CD14-positive monocyte (primary cell): ENCODE results near the gene CYP46A1. TPM values are rescaled to one million over a fixed set of nuclear protein-coding genes. Genes with fewer than 3 reads are reported as not detected.

ENCODE experiments used
- DNase-seq, 3 donors: peaks; one replicate each; pipeline ENCODE4 v3.0.0-alpha.2; 2011 to 2022
- H2AFZ ChIP-seq: 2 replicates; pipeline ENCODE4 v1.6.0; 2012; ENCODE audit warnings: mild to moderate bottlenecking, low read depth, low read length, inconsistent platforms; ENCODE audit not compliant: insufficient read depth, poor library complexity, severe bottlenecking
- H3K27ac ChIP-seq, 2 donors: 1 replicate in 1 of 2; 2 replicates in 1 of 2; pipeline ENCODE4 v1.5.1; 2012 to 2013; ENCODE audit warnings: low read length in 2 of 2, control low read depth in 1 of 2, inconsistent platforms in 1 of 2, low read depth in 1 of 2, mild to moderate bottlenecking in 1 of 2
- H3K27me3 ChIP-seq, 2 donors: one replicate each; pipeline versions ENCODE4 v1.6.0 to v1.6.1; 2011 to 2013; ENCODE audit warnings: low read length in 2 of 2; ENCODE audit not compliant: control insufficient read depth in 2 of 2, insufficient read depth in 2 of 2
- H3K36me3 ChIP-seq, 2 donors: replicated peaks in 1 of 2; 1 replicate in 1 of 2; 2 replicates in 1 of 2; pipeline versions ENCODE4 v1.5.1 to v1.6.1; 2012 to 2013; ENCODE audit warnings: low read length in 2 of 2, control low read depth in 1 of 2, inconsistent platforms in 1 of 2, mild to moderate bottlenecking in 1 of 2; ENCODE audit not compliant: insufficient read depth in 2 of 2, control insufficient read depth in 1 of 2
- H3K4me1 ChIP-seq, 2 donors: 1 replicate in 1 of 2; 2 replicates in 1 of 2; pipeline versions ENCODE4 v1.5.1 to v1.6.1; 2012 to 2013; ENCODE audit warnings: low read length in 2 of 2, control low read depth in 1 of 2, inconsistent platforms in 1 of 2, mild to moderate bottlenecking in 1 of 2, moderate library complexity in 1 of 2; ENCODE audit not compliant: insufficient read depth in 2 of 2, control insufficient read depth in 1 of 2
- H3K4me2 ChIP-seq: replicated peaks from 2 replicates; pipeline ENCODE3; 2012; ENCODE audit warnings: low read length, moderate library complexity, mild to moderate bottlenecking; ENCODE audit not compliant: poor library complexity, severe bottlenecking; ENCODE audit errors: extremely low read depth
- H3K4me3 ChIP-seq, 3 experiments: fragments of 200-600 bp in 1 of 3; sonication (generic) in 1 of 3; replicated peaks in 1 of 3; 1 replicate in 2 of 3; 2 replicates in 1 of 3; pipeline ENCODE4 v1.5.1; 2011 to 2013; ENCODE audit warnings: low read length in 3 of 3, mild to moderate bottlenecking in 3 of 3, control low read depth in 2 of 3, low read depth in 2 of 3, inconsistent platforms in 1 of 3, moderate library complexity in 1 of 3
- H3K79me2 ChIP-seq: 2 replicates; pipeline ENCODE4 v1.6.0; 2012; ENCODE audit warnings: mild to moderate bottlenecking, control low read depth, inconsistent platforms, low read length, moderate library complexity; ENCODE audit not compliant: insufficient read depth
- H3K9ac ChIP-seq: 2 replicates; pipeline ENCODE4 v1.6.0; 2017; ENCODE audit warnings: low read length, mild to moderate bottlenecking; ENCODE audit not compliant: insufficient read depth, poor library complexity, severe bottlenecking
- H3K9me3 ChIP-seq, 2 donors: replicated peaks in 1 of 2; 1 replicate in 1 of 2; 2 replicates in 1 of 2; pipeline versions ENCODE4 v1.5.1 to v1.6.1; 2012 to 2013; ENCODE audit warnings: low read length in 2 of 2, control low read depth in 1 of 2; ENCODE audit not compliant: control insufficient read depth in 1 of 2, insufficient read depth in 1 of 2
- H4K20me1 ChIP-seq: 2 replicates; pipeline ENCODE4 v1.6.0; 2012; ENCODE audit warnings: mild to moderate bottlenecking, low read length, control low read depth, moderate library complexity; ENCODE audit not compliant: insufficient read depth
- H3K27ac Mint-ChIP-seq, 7 donors: one replicate each; pipeline ENCODE4 v1.8.0; 2020; ENCODE audit warnings: mild to moderate bottlenecking in 7 of 7, mixed read lengths in 7 of 7, moderate library complexity in 6 of 7, inconsistent platforms in 2 of 7
- H3K27me3 Mint-ChIP-seq, 3 donors: one replicate each; pipeline ENCODE4 v1.8.0; 2021 to 2022; ENCODE audit warnings: low read depth in 3 of 3, mild to moderate bottlenecking in 3 of 3, mixed read lengths in 3 of 3, moderate library complexity in 3 of 3, inconsistent platforms in 1 of 3
- H3K36me3 Mint-ChIP-seq, 2 donors: one replicate each; pipeline ENCODE4 v1.8.0; 2020; ENCODE audit warnings: mixed read lengths in 2 of 2, inconsistent platforms in 1 of 2, mild to moderate bottlenecking in 1 of 2
- H3K4me1 Mint-ChIP-seq: one replicate; pipeline ENCODE4 v1.8.0; 2020; ENCODE audit warnings: mild to moderate bottlenecking, mixed read lengths
- H3K4me3 Mint-ChIP-seq, 2 donors: one replicate each; pipeline ENCODE4 v1.8.0; 2020; ENCODE audit warnings: mild to moderate bottlenecking in 2 of 2, mixed read lengths in 2 of 2, moderate library complexity in 1 of 2
- H3K9me3 Mint-ChIP-seq, 7 donors: one replicate each; pipeline ENCODE4 v1.8.0; 2020 to 2022; ENCODE audit warnings: mixed read lengths in 7 of 7, mild to moderate bottlenecking in 6 of 7, moderate library complexity in 6 of 7, inconsistent platforms in 2 of 7
- WGBS: methylation state at CpG from one replicate; pipeline ENCODE4 v1.1.5; 2013; ENCODE audit warnings: missing lambda C conversion rate; ENCODE audit not compliant: insufficient coverage; 5-methylcytosine and 5-hydroxymethylcytosine counted together
- intact Hi-C, 2 donors: fragments of 100-400 bp; cut with micrococcal nuclease; formaldehyde crosslinking; loops; one replicate each; pipeline versions ENCODE4 v1.15.0 to v1.15.1; 2023
- polyA plus RNA-seq, 3 donors: library from polyadenylated mRNA; depleted of rRNA in 1 of 3; unstranded in 2 of 3; stranded (reverse) in 1 of 3; fragments of 300-500 nt in 2 of 3; fragments of >200 nt in 1 of 3; fragmentation: Illumina TruSeq in 2 of 3; gene quantifications; 1 replicate in 2 of 3; 2 replicates in 1 of 3; pipeline ENCODE4 v1.2.3, GENCODE V29; 2012 to 2021
- TF ChIP-seq, protein P1 (sequence below): fragments of 200-600 bp; IDR thresholded peaks from one replicate; pipeline ENCODE4 v1.8.0; 2022; ENCODE audit warnings: antibody characterized with exemption, mild to moderate bottlenecking

Gene CYP46A1
- polyA plus RNA-seq, 3 donors = not detected

DNA sequence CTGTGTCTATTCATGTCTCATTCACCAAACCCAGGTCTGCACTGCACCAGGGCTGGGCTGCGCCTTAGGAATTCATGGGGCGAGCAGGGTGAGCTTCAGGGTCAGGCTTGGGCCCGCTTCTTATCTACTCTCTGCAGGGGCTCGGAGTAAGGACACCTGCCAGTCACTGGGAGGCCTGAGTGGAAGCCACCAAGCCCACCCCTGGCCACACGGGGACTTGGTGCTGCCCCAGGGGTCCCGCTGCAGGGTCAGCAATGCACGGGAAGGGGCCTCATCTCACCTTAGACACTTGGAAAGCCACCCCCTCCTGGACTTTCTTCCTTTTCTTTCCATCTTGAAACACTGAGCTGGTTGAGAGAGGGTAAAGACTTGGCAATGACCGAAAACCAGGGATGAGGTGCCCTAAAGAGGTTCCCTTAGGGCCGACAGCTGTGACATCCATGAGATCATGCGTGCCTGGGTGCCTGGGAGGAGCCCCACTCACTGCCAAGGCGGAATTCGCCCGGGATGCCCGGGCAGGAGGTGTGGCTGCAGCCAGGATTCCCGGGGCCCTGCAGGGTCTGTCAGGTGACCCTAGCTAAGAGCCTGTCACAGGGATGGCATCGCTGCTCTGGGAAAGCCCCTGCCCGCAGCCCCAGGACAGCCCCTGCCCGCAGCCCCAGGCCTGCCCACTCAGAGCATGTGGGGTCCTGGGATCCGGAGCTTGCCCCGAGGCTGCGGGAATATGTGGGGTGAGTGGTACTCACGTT, 63.7 kb downstream of the CYP46A1 start:
- no peak overlapping the region for H2AFZ ChIP-seq
- no peaks in the 10 kb centered on the region for H3K4me1 ChIP-seq
- peaks cover 27 to 46% (median 40%) of the 10 kb centered on the region in 3 donors for H3K27me3 Mint-ChIP-seq
- no peak overlapping the region for H3K4me2 ChIP-seq
- no peaks in the 10 kb centered on the region for H3K4me1 Mint-ChIP-seq
- H3K36me3 ChIP-seq = no peaks in the 10 kb centered on the region
- no peaks in the 10 kb centered on the region for H3K36me3 Mint-ChIP-seq
- WGBS = 97% methylated on average over 17 of the region's 22 CpGs
- H3K9ac ChIP-seq = no peak overlapping the region
- H3K9me3 Mint-ChIP-seq = no peaks in the 10 kb centered on the region
- H3K9me3 ChIP-seq = no peaks in the 10 kb centered on the region
- no peaks in the 10 kb centered on the region for H4K20me1 ChIP-seq
- H3K4me3 ChIP-seq = no peak overlapping the region
- H3K4me3 Mint-ChIP-seq = peak overlapping the region in 1 of 2 donors; percentile 62
- peaks cover 0 to 25% of the 10 kb centered on the region in 2 donors for H3K27me3 ChIP-seq
- H3K79me2 ChIP-seq = no peaks in the 10 kb centered on the region
- H3K27ac ChIP-seq = no peak overlapping the region
- DNase-seq = no peak
- intact Hi-C loops = no loop called here
- H3K27ac Mint-ChIP-seq = no peak overlapping the region
- TF ChIP-seq, protein P1, sequence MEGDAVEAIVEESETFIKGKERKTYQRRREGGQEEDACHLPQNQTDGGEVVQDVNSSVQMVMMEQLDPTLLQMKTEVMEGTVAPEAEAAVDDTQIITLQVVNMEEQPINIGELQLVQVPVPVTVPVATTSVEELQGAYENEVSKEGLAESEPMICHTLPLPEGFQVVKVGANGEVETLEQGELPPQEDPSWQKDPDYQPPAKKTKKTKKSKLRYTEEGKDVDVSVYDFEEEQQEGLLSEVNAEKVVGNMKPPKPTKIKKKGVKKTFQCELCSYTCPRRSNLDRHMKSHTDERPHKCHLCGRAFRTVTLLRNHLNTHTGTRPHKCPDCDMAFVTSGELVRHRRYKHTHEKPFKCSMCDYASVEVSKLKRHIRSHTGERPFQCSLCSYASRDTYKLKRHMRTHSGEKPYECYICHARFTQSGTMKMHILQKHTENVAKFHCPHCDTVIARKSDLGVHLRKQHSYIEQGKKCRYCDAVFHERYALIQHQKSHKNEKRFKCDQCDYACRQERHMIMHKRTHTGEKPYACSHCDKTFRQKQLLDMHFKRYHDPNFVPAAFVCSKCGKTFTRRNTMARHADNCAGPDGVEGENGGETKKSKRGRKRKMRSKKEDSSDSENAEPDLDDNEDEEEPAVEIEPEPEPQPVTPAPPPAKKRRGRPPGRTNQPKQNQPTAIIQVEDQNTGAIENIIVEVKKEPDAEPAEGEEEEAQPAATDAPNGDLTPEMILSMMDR = no peak

DNA sequence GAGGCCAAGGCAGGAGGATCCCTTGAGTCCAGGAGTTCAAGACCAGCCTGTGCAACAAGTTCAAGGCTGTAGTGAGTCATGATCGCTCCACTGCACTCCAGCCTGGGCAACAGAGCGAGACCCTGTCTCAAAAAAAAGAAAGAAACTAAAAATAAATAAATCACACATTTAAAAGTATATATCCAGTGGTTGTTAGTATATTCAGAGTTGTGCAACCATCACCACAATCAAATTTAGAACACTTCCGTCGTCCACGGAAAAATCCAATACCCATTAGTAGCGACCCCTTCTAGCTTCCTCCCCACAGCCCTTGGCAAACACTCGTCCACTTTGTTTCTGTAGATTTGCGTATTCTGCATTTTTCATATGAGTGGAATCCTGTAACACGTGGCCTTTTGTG, 64.4 kb downstream of the CYP46A1 start:
- H3K4me3 Mint-ChIP-seq = peak overlapping the region in 1 of 2 donors; percentile 13
- TF ChIP-seq, protein P1 = no peak
- no peaks in the 10 kb centered on the region for H3K9me3 Mint-ChIP-seq
- Histone ChIP-seq H3K79me2 (no peaks in the 10 kb centered on the region), H2AFZ (no peak overlapping the region), H3K9ac (no peak overlapping the region), H3K4me2 (no peak overlapping the region), H3K9me3 (no peaks in the 10 kb centered on the region), H3K27me3 (peaks cover 0 to 31% of the 10 kb centered on the region in 2 donors), H3K4me1 (no peaks in the 10 kb centered on the region), H3K36me3 (no peaks in the 10 kb centered on the region), H3K27ac (no peak overlapping the region), H3K4me3 (no peak overlapping the region), H4K20me1 (no peaks in the 10 kb centered on the region)
- no peak for DNase-seq
- peaks cover 2% of the 10 kb centered on the region for H3K4me1 Mint-ChIP-seq
- H3K36me3 Mint-ChIP-seq = no peaks in the 10 kb centered on the region
- no peak overlapping the region for H3K27ac Mint-ChIP-seq
- H3K27me3 Mint-ChIP-seq = peaks cover 31 to 52% (median 43%) of the 10 kb centered on the region in 3 donors
- WGBS = 88% methylated on average over 4 of the region's 9 CpGs
- intact Hi-C loops = no loop called here
